ENCODE data around the gene ITPRIPL2.

DNA sequence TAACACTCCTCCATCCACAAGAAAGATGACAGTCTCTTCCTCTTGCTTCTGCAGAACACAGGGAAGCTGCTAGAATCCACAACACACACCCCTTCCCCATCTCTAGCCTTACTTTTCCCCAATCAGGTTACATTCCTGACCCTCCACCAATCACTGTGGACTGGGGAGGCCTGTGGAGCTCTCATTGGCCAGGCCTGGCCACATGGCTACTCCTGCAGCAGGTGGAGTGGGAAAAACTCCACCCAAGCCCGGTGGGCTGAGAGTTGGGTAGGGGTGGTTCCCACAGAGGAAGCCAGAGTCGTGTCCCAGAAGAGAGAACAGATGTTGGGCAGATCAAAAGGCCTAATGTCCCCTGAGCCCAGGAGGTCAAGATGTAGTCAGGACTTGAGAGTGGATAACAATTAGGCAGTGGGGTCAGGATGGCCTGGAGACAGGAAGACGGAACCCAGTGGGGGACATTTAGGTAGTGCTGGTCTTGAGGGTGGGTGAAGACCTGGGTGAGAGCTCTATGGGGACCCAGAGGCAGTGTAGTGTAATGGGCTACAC is 24.3 kb upstream of the ITPRIPL2 start:
- TF ChIP-seq CTCF (IDR thresholded peaks at IDR 0.05) (no peak), POLR2A (IDR thresholded peaks at IDR 0.05) (no peak)
